Astrocyte (in vitro differentiated cells and primary cell): ENCODE measurements around the gene CFAP298.

ENCODE experiments used
- EZH2 ChIP-seq: IDR thresholded peaks from 2 replicates; pipeline ENCODE4 v1.6.1; 2012; ENCODE audit warnings: mild to moderate bottlenecking, low read length, inconsistent platforms; ENCODE audit not compliant: insufficient read depth
- TF ChIP-seq, protein P1 (sequence below): IDR thresholded peaks from 2 replicates; pipeline ENCODE4 v1.5.1; 2011; ENCODE audit warnings: low read depth, mild to moderate bottlenecking, inconsistent platforms, low read length, moderate library complexity; ENCODE audit not compliant: insufficient read depth

DNA sequence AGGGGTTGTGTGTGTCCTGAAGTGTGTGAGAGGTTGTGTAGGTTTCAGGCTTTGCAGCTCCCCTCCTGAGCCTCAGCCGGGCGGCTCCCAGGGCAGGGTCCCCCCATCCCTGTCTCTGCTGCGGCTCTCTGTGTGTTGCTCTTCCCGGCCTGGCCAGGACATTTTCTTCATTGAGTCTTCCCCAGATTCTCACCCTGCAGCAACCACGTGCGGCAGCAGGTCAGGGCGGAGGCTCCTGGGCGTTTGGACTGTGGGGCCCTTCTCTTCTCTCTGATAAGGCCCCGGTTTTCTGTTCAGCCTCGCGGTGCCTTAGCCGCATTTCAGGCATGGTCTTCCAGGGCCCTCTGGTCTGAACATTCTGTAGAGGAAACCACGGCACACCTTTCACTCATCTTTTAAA, 25.1 kb downstream of the CFAP298 start:
- TF ChIP-seq, protein P1, sequence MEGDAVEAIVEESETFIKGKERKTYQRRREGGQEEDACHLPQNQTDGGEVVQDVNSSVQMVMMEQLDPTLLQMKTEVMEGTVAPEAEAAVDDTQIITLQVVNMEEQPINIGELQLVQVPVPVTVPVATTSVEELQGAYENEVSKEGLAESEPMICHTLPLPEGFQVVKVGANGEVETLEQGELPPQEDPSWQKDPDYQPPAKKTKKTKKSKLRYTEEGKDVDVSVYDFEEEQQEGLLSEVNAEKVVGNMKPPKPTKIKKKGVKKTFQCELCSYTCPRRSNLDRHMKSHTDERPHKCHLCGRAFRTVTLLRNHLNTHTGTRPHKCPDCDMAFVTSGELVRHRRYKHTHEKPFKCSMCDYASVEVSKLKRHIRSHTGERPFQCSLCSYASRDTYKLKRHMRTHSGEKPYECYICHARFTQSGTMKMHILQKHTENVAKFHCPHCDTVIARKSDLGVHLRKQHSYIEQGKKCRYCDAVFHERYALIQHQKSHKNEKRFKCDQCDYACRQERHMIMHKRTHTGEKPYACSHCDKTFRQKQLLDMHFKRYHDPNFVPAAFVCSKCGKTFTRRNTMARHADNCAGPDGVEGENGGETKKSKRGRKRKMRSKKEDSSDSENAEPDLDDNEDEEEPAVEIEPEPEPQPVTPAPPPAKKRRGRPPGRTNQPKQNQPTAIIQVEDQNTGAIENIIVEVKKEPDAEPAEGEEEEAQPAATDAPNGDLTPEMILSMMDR, result no peak
- no peak for TF ChIP-seq EZH2
